HG03457 (cell line): ENCODE results near the gene CYP2J2.
"Not testable (repeated sequence)": the region's sequence is repeated elsewhere in the genome, so short reads cannot be mapped to it uniquely, and the experiment has no call there.

ENCODE experiments used
- ATAC-seq: cut with Tn5 transposase; IDR thresholded peaks from one replicate; pipeline ENCODE4 v1.9.1; 2021; ENCODE audit warnings: moderate number of reproducible peaks; ENCODE audit not compliant: unreplicated experiment

The CYP2J2 gene

GRCh38 chr1:59921258-59921899, 5.2 kb downstream of the CYP2J2 start:
- not testable (repeated sequence) for ATAC-seq

DNA sequence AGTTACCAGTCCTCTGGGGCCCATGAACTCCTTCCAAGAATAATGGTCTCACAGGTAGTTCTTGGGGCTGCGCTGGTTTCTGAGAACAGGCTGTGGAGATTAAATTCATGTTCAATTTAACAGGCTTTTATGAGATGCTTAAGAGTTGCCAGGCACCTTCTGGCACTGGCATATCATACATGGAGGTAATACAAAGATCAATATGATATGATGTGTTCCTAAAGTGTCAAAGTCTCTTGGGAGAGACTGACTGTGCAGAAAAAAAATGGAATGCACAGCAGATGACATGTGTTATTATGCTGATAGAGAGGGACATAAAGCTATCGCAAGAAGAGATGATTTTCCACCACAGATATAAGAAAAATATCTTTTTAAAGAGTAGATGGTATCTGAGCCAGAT, 6.8 kb downstream of the CYP2J2 start:
- ATAC-seq = no peak

GRCh38 chr1:59917785-59918180, 8.8 kb downstream of the CYP2J2 start:
- ATAC-seq = no peak

DNA sequence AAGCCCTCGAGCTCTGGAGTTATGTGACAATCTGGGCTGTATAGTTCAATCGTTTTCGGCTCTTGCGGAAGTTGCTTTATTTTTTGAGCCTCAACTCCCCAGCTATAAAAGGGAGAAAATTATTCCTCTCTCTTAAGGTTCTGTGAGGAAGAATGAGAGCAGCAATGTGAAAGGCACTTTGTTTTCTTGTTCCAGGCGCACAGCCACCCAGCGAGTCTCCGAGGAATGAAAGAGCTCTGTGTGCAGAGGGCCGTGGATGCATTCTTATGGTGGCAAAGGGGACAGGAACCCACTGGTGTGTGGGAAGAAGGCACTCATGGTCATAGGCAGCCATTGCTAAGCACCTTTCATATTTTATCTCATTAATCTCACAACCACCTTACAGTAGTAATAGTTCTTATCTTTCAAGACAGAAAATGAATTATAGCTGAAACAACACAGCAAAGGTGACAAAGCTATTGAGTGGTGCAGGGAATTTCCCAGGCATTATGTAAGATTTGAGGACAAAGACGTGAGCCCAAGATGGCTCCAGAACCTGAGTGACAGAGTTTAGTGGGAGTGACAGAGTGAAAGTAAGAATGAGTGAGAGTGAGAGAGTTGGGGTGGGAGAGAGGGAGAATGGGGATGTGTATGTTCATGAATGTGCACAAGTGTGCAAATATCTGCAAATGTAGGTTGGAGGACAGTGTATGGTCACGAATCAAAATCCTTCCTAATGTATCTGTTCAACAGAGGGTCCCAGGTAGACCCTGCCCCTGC, 9.4 kb downstream of the CYP2J2 start:
- ATAC-seq = no peak

DNA sequence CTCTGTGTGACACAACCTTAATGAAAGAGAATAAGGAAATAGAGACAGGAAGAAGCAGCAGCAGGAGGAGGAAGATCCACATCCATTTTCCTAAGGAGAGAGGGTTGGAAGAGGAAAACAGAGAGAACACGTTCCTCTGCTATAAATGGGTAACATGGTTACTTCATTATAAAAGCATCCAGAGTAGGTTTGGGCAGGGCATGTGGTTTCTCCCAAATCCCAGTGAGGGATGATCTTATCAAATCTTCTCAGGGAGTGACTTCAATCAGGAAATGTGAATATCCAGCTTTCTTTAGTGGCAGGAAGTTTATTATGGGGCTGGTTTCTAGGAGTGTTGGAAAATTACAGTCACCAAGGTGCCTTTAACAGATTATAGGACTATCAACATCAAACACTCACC, 11.1 kb downstream of the CYP2J2 start:
- no peak for ATAC-seq

GRCh38 chr1:59914791-59915286, 11.7 kb downstream of the CYP2J2 start:
- ATAC-seq = not testable (repeated sequence)

DNA sequence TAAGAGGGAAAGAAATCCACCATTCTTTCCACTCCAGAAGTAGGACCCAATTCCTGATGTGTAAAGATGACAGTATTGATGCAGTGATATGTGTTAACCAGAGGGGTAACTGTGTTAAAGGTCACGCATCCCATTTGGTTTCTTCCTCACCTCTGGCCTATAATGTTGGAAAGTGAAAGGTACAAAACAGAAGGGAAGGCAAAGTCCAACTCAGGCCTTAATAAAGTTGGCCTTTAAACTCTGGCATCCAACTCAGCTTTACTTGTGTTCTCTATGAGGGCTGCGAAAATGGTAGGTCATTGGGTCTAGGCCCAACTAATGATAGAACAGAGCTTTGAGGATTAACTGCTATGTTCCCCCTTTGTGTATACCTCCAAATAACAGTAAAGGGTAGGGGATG, 17.9 kb downstream of the CYP2J2 start:
- ATAC-seq = no peak

- ATAC-seq = no peak
These were observed 18.5 kb downstream of the CYP2J2 start for GRCh38 chr1:59908084-59908483.

- ATAC-seq = no peak
These were observed 19.6 kb downstream of the CYP2J2 start for GRCh38 chr1:59906931-59907330.

DNA sequence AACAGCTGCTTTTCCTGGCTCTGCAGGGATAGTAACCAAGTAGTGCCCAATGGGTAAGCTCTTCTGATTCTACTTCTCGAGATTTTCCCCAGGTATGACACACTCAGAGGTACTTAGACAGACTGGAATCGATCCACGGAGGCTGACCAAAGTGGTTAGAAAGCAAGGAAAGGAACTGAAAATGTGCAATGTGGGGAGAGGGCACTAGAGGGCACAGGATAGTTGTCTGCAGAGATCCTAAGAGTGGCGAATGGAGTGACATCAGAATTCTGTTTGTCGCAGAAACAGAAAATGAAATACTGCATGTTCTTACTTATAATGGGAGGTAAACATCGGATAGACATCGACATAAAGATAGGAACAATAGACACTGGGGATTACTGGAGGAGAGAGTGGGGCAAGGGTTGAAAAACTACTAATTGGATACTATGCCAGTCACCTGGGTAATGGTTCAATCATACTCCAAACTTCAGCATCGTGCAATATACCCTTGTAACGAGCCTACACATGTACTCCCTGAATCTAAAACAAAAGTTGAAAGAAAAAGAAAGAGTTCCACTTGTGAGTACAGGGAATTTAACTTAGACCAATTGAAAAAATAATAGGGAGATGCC, 23.3 kb downstream of the CYP2J2 start:
- peak; percentile 95 for ATAC-seq

GRCh38 chr1:59901770-59902388, 24.7 kb downstream of the CYP2J2 start:
- no peak for ATAC-seq

DNA sequence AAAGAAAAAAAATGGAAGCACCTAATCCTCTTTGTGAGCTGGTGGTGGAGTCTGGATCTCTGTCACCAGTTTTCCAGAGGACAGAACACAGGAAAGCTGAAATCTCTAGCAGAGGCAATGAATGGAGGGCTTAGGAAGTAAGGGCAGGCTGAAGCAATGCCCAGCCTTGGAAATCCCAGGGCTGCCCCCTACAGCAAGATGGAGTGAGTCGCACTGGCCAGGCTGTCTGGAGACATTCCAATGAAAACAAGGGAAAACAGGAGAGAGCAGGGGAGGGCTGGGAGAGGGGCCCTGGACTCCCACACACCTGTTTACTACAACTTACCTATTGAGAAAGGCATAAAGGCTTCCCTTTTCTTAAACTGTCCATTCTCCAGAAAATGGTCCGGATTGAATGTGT, 25.9 kb downstream of the CYP2J2 start:
- no peak for ATAC-seq

GRCh38 chr1:59898927-59899326, 27.6 kb downstream of the CYP2J2 start:
- no peak for ATAC-seq

GRCh38 chr1:59897165-59897564, 29.4 kb downstream of the CYP2J2 start:
- ATAC-seq = no peak

DNA sequence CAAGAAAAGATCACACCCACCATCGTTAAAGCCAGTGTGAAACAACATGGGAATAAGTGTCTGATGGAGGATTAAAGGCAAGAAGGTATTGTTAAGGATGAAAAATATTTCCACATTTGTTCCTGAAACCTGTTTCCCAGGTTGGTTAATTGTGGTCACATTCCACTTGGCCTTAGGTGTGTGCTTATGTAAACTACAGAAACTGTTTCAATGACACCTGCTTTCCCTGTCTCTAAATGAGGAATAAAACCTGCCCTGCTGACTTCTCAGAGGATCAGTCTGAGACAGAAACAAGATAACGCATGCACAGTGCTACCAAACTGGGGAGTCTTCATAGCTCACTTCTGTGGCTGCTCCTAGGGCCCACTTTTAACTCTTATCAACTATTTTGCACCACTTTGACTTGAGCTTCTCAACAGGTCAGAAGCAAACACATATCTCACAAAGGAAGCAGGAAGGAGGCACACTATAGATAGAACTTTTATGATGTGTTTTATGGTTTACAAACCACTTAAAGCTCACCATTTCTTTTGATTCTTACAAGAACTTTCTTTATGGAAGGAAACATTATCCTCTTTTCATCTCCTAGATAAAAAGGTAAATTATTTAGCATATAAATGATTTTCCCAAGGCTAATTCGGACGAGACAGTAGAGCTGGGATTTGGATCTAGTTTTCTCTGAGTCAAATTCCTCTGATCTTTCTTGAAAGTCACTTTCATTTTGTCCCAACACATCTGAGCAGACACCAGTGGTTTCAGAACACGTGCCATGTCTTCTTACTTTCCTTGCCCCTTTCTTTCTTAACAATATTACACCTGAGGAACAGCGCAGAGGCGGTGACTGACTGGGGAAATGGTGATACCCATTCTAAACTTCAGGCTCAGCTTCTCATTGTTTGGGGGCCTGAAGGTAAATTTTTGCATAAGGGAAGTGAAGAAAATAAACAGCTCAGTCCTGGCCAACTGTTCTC, 33.4 kb downstream of the CYP2J2 start:
- ATAC-seq = no peak

DNA sequence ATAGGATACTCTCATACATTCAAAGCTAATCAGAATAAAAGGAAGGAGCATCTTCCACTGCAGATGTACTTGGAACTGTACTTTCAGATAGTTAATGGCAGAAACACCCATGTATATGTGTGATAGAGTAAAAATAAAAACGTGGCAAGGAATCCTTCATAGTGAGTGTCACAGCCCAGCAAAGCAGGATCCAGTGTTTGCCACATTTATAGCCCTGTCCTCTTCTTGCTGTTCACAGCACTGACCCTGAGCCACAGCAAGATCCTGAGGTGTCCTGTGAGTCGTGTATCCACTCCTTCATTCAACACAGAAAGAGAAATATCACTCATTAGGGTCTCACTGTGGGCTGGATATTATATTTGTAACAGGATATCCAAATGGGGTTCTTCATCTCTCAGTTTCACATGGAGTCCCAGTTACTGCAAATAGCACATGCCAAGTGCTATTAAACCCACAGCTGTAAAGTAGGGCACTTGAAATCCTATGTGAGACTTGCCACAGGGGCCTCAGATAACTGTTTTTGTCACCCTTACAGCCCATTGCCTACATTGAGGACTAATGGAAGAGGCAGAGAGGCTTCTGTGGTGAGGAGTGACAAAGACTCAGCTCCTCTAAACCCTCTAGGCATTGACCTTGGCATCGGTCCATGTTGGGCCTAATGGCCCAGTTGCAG, 41.3 kb downstream of the CYP2J2 start:
- ATAC-seq = no peak

- no peak for ATAC-seq
These were observed 45.8 kb downstream of the CYP2J2 start for GRCh38 chr1:59880735-59881134.

DNA sequence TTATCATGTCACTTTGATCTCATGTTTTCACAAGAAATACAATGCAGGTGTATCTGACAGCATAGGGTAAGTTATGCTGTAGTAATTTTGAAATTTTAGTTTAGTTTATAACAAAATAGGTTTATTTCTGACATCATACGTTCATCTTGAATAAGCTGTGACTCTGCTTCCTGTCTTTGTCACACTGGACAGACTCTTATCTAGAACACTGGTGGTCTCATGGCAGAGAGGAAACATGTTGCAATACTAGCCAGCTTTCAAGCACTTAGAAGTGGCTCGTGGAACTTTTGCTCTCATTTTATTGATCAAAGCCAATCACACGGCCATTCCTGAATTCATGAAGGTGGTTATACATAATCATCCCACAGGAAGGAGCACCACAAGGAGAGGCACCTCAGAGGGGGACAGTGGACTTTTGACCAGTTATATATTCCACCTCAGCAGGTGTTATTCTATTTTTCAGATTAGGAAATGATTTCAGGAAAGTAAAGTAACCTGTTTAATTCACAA, 46.5 kb downstream of the CYP2J2 start:
- ATAC-seq = no peak

DNA sequence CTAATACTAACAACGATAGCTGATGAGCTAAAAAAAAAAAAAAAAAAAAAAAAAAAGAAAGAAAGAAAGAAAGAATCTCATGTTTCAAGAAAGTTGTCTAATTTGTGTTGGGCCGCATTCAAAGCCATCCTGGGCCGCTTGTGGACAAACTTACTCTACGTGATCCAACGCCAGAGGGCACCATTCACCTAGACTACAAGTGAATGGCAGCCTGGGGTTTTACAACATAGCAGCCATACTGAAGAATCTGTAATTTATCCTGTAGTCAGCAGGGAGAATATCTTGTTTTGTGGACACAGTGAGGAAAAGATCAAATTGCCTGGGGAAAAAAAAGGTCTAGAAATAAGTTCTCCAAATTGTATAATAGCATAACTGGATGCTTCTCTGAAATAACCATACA, 47.0 kb downstream of the CYP2J2 start:
- ATAC-seq = no peak

- ATAC-seq = no peak
These were observed 48.2 kb downstream of the CYP2J2 start for GRCh38 chr1:59878370-59878769.
